Left renal cortex interstitium (tissue), 4 donors: Measurements from ENCODE around the gene IL4R. TPM values are rescaled to one million over a fixed set of nuclear protein-coding genes. Genes with fewer than 3 reads are reported as not detected.
"Not testable (repeated sequence)": the region's sequence is repeated elsewhere in the genome, so short reads cannot be mapped to it uniquely, and the experiment has no call there.

Experiments
- DNase-seq, 4 donors: peaks; one replicate each; pipeline ENCODE4 v3.0.0-alpha.2; 2013; ENCODE audit warnings: low read depth in 4 of 4, low spot score in 2 of 4, missing footprints in 1 of 4
- polyA plus RNA-seq, 4 donors: library from polyadenylated mRNA; unstranded; fragments of 120-200 nt; gene quantifications; one replicate each; pipeline ENCODE4 v1.2.1, GENCODE V29; 2013; ENCODE audit not compliant: insufficient read length in 4 of 4

IL4R gene
- polyA plus RNA-seq, 4 donors = 14.2 to 22.9 (median 19.1) TPM

DNA sequence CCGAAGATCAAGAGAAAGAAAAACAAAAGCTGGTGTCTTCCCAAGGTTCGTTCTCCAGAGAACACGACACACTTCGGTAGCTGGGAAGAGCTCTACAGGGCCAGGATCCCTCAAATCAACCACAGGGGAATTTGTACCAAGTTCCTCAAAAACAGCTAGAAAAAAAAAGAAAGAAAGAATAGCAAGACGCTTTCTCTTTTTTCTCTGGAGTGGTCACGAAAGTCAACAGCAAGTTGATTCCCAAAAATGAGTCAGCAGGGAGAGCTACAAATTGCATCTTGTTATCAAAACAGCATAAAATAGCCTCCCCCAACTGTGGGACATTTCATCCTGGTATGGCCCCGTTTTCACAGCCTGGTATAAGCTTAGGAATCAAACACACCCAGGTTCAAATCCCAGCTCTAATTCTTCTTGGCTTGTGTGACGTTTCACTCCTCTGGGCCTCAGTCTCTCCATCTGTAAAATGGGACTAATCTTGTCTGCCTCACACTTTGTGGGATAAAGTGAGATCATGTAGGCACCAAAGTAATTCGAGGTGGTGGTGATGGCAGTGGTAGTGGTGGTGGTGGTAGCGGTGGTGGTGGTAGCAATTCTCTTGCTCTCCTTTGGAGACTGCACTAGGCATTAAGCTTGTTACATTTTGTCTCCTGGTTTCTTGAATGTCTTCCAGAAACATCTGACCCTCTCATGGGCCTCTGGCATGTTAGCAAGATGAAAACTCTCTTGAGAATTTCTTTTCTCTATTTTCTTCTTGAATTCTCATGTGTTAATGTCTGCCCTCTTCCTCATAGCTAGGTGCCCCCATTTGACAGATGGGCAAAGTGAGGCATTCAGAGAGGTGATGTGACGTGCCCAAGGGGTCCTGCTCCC is 87.2 kb downstream of the IL4R start:
- no peak for DNase-seq

DNA sequence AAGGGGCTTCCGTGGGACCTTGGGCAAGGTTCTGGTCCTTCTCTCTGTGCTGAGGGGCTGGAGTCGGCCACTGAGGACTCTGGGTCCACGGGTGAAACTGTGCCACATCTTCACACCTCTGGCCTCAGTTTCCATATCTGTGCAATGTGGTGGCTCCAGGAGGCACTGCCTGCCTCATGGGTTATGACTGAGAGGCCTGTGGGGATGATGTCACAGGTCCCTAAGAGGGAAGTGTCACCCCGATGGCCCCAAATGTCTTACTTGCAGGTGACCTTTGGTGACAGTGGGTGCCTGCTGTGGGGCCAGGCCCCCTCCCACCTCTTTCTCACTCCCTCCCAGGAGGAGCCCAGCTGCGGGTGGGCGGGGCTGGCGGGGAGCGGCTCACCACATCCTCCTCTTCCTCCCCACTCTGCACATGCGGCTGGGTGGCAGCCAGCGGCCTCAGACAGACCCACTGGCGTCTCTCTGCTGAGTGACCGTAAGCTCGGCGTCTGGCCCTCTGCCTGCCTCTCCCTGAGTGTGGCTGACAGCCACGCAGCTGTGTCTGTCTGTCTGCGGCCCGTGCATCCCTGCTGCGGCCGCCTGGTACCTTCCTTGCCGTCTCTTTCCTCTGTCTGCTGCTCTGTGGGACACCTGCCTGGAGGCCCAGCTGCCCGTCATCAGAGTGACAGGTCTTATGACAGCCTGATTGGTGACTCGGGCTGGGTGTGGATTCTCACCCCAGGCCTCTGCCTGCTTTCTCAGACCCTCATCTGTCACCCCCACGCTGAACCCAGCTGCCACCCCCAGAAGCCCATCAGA is 88.2 kb downstream of the IL4R start, which contains the start of gene IL21R:
Gene IL21R, plus strand, starts transcription at position 407 of the 801 bp plus-strand sequence. CDS start 27,898 bp downstream, outside the sequence.
- DNase-seq = no peak

DNA sequence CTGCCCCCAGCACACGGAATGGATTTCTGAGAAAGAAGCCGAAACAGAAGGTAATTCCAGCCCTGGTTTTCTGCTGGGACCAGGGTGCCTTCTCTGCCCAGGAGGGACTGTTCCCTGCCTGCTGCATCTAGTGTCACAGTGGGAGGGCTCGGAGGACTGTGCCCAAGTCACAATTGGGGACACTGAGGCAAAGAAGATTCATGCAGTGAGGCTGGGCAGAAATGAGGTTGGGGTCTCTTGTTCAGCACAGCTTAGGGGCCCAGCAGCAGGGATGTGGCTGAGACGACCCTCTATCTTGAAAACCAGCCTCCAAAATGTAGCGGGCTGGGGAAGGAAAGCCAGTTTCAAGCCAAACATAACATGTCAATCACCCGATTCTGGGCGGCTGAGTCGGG is 88.8 kb downstream of the IL4R start:
- no peak for DNase-seq

DNA sequence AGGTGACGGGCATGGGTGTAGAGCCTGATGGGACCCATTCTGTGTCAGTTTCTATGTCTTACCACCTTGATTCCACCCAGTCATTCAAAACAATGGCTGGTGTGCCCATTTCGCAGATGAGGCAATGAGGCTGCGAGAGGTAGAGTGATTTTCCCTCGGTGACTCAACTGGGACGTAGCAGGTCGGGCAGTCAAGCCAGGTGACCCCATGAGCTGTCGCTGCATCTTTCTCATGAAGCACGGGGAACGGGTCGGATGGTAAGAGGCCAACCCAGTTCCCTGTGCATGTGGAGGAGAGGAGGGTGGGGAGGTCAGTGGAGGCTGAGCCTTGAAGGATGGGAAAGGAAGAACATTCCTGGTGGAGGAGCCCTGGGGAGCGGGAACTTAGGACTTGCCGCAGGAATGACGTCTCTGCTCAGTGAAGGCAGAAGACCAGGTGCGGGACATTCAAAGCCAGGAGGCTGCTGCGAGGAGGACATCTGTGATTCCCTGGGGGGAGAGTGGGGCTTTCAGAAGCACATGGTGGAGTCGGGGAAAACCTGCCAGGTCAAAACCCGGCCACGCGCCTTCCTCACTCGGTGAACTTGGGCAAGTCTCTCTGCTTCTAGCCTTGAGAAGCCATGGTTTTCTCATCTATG is 89.3 kb downstream of the IL4R start:
- DNase-seq = no peak

DNA sequence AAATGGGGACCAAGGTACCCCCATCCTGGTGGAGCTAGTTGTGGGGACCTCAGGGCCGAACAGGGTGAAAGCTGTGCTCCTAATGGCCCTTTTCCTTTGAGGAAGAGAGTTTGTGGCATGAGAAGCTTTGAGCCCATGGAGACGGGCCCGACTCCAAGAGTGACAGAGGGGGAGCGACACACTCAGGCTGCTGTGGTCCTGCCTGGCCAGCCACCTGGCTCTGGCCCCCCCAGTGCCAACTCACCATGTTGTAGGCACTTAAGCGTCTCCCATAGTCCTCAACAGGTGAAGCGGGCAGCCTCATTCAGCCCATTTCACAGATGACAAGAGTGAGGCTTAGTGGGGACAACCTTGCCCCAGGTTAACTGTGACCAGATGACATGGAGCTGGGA is 89.8 kb downstream of the IL4R start:
- no peak for DNase-seq

DNA sequence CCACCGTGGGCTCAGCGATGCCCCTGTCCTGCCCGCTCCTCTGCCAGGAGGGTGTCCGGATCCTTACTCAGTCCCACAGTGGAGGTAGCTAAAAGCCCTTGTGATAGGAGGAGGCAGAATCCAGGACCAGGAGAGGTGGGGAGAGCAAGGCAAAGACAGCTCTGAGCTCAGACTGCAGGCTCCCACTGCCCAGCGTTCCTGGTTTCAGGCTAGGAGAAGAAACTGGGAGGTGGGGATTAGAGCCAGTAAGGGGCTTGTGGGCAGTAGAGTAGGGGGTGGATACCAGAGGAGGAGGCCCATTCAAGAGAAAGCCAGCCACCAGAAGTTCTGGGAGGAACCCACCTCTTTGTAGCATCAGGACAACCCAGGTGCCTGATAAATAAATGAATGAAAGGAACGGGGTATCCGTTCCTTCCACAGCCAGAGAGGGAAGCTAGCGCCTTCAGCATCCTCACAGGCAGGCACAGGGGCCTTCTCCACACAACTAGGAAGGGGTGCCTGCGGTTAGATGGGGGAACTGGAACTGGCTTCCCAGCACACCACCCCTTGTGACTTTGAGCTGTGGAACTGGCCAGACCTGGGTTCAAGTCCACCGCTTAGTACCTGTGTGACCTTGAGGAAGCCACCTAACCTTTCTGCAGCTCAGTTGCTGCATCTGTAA is 90.5 kb downstream of the IL4R start:
- DNase-seq = no peak

DNA sequence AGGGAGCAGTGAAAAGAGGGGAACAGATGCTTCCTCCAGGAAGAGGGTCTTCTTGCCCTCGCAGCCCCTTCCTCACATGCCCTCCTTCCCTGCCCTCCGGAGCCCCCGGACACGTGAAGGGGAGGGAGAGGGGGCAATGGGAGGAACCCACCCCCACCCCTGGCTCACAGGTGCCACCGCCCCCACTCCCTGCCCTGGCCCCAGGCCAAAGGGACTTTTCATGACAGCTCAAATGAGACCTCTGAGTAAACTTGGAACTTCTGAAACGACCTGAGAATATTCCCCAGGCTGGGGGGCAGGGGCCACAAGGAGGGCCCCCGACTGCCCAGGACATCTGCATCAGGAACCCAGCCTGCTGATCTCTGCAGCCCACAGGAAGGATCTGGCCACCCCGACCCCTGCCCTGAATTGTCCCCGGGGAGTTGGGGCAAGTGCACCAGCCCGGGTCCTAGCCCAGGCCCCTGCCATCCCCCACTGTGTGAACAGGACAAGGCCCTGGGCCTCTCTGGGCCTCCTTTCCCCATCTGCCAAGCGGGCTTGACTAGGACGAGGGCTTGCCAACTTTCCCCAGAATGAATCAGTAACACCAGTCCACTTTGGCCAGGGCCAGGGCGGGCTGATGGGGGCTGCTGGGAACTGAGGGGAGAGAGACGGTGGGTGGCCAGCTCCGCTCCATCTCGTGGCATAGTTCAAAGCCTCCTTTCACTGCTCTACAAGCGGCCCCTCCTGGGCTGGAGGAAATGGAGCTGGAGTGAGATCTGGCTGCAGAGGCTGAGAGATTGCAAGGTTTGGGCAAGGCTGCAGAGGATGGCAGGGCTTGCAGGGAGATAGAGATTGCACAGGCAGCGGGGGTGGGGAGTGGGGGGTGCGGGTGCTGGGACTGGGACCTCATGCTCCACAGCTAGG is 92.0 kb downstream of the IL4R start:
- DNase-seq = no peak

DNA sequence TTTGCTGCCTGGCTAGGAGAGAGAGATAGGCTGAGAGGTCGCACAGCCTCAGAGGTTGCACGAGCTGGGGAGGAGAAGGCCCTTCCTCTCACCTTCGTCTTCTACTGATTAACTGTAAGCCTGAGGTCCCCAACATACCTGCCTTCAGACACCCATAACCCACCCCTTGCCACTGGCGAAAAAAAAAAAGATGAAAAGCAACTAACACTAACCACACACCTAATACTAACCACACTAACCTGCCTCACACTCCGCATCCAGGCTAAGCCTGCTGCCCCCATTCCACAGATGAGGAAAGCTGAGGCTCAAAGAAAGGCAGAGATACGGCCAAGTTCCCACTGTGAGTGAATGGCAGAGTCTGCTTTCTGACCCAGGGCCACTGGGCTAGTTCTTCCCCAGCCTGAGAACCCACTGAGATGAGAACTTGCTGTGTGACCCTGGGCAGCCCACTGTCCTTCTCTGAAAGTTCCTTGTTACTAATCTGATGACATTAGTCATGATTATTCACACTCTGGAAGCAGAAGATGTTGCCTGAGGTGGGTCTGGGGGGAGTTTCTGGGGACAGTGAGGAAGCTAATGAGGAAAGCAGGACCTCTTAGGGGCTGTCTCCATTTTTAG is 92.8 kb downstream of the IL4R start:
- DNase-seq = no peak

DNA sequence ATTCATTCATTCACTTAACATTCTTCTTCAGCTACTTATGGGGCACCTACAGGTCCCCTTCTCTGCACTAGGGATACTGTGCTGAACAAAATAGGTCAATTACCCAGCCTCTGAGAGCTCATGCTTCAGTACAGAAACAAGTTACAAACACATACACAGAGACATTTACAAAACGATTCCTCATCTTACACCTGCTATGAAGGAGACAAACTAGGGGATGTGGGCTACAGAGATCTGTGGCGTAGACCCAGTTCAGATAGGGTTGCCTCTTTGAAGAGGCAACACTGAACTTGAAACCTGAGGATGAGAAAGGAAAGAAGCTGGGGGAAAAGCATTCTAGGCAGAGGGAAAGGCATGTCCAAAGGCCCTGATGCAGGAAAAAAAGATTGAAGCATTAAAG is 93.4 kb downstream of the IL4R start:
- DNase-seq = no peak

DNA sequence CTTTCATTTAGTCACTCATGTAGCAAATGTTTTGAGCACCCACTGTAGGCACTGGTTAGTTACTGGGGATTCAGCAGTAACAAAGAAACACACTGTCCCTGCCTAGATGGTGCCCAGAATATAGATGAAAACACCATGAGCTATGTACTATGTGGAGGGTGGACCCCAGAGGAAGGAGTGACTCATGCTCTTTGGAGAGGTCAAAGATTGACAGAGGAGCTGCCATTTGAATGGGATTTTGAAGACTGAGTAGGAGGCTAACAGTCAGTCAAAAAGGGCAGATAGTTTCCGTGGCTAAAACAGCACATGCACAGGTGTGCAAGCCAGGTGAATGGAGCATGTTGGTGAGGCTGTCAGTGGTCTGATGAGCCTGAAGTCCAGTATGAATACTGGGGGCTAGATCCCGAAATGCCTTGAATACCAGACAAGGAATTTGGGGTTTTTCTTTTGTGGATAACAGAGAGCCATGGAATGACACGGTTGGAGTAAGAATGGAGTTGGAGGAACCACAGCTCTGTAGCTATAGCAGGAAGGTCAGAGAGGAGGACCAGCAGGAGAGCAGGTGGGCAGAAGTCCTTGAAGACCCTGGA is 94.3 kb downstream of the IL4R start:
- DNase-seq = no peak

DNA sequence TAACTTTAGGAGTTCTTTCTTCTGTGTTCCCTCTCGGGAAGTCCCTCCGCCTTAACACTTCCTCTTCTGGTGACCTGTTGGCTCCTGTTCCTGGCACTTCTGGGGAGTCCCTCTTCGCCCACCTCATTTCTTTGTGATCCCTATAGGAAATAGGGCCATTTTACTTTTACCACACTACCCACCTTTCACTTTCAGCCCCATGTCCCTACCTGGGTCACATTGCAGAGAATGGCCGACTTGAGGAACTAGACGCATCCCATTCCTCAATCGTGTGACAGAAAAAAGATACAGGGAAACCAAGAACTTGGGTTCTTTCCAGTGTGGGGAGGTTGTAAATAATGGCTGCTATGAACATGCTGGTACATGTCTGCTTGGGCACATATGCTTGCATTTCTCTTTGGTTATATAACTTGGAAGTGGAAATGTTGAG is 94.8 kb downstream of the IL4R start:
- no peak for DNase-seq

DNA sequence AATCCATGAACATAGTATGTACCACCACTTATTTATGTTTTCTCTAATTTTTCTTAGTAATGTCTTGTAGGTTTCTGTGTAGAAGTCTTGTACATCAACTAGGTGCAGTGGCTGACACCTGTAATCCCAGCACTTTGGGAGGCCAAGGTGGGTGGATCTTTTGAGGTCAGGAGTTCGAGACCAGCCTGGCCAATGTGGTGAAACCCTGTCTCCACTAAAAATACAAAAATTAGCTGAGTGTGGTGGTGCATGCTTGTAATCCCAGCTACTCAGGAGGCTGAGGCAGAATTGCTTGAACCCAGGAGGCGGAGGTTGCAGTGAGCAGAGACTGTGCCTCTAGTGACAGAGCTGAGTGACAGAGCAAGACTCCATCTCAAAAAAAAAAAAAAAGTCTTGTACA is 96.2 kb downstream of the IL4R start:
- DNase-seq = not testable (repeated sequence)

DNA sequence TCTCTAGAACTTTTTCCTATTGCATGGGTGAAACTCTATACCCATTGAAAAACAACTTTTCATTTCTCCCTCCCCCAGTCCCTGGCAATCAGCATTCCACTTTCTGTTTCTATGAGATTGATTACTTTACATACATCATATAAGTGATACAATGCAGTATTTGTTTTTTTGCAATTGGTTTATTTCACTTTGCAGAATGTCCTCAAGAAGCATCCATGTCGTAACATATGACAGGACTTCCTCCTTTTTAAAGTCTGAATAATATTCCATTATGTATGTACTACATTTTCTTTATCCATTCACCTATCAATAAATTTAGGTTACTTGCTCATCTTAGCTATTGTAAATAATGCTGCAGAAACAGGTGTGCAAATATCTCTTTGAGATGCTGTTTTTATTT is 97.0 kb downstream of the IL4R start:
- DNase-seq = no peak

DNA sequence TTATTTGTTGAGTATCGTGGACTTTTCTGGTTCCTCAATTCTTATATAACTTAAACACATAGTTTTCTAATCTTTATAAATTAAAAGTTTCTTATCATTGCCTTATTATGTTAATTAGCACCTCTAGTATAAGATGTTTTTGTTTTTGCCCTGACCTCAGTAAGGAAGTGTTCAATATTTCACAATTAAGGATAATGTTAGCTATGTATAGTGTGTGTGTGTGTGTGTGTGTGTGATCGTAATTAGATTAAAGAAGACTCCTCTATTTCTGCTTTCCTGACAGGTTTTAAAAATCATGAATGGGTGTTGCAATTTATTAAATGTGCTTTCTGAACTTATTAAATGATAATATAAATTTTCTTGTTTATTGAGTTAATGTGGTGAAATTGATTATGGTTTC is 100.2 kb downstream of the IL4R start:
- DNase-seq = no peak

Other genes with a start within 250 kb of the IL4R start
- gene C16orf82, start 247.0 kb upstream of the IL4R start, polyA plus RNA-seq = not detected
- 10 to 100 TPM in 1 of 4 donors, 1 to 10 TPM in 3; 8.1 to 12.0 (median 9.3) TPM for gene KDM8, start 110.4 kb upstream of the IL4R start, polyA plus RNA-seq
- 10 to 100 TPM; 71.7 to 91.5 (median 81.5) TPM for gene NSMCE1, start 45.2 kb upstream of the IL4R start, polyA plus RNA-seq
- under 1 TPM in 3 of 4 donors, not detected in 1; 0.04 to 0.46 (median 0.29) TPM for gene IL21R, start 88.2 kb downstream of the IL4R start, polyA plus RNA-seq
- gene GTF3C1, start 235.9 kb downstream of the IL4R start, polyA plus RNA-seq = 100 to 1,000 TPM in 1 of 4 donors, 10 to 100 TPM in 3; 68.1 to 106 (median 94.9) TPM
- 10 to 100 TPM; 20.1 to 31.6 (median 24.0) TPM for gene KATNIP, start 236.2 kb downstream of the IL4R start, polyA plus RNA-seq